Caco-2 (cell line): ENCODE measurements around the gene ARL6IP4. TPM values are rescaled to one million over a fixed set of nuclear protein-coding genes. Genes with fewer than 3 reads are reported as not detected.

Experiments
- BruUV-seq: library from RNA; stranded (reverse); fragments of 400-500 nt; replicated peaks from 2 replicates; lab custom pipeline; 2021; lab: Mats Ljungman, UMichigan
- CTCF ChIA-PET: fragments of 300-600 bp; sonication (Branson Sonifier 250); formaldehyde crosslinking; loops from one replicate; lab custom pipeline; 2022; ENCODE audit warnings: antibody characterized with exemption; lab: Charles Lee
- POLR2A ChIA-PET: fragments of 300-600 bp; sonication (Branson Sonifier 250); formaldehyde crosslinking; loops from one replicate; lab custom pipeline; 2022; ENCODE audit warnings: antibody characterized with exemption; lab: Charles Lee
- DNase-seq, 2 experiments: peaks; one replicate each; pipeline versions ENCODE4 v3.0.0 to v3.0.0-alpha.2; 2020 to 2022
- H3K27me3 ChIP-seq: replicated peaks from 2 replicates; pipeline ENCODE4 v1.6.0; 2011; ENCODE audit warnings: low read length; ENCODE audit not compliant: control insufficient read depth, insufficient read depth
- H3K36me3 ChIP-seq: 2 replicates; pipeline ENCODE4 v1.5.1; 2011; ENCODE audit warnings: low read length; ENCODE audit not compliant: control insufficient read depth, insufficient read depth
- H3K4me1 ChIP-seq: fragments of 250-450 bp; sonication (Bioruptor Pico); 2 replicates; pipeline ENCODE4 v1.5.1; 2020; ENCODE audit warnings: mild to moderate bottlenecking
- H3K4me3 ChIP-seq: 2 replicates; pipeline ENCODE4 v1.5.1; 2011; ENCODE audit warnings: low read depth, mild to moderate bottlenecking, control low read depth, low read length
- H3K9me3 ChIP-seq: fragments of 250-450 bp; sonication (Bioruptor Pico); 2 replicates; pipeline ENCODE4 v1.5.1; 2020; ENCODE audit warnings: mild to moderate bottlenecking, moderate library complexity
- H3K27ac Mint-ChIP-seq: one replicate; pipeline ENCODE4 v1.8.0; 2022; ENCODE audit warnings: mixed read lengths; ENCODE audit not compliant: unreplicated experiment
- H3K27me3 Mint-ChIP-seq: one replicate; pipeline ENCODE4 v1.8.0; 2022; ENCODE audit warnings: mixed read lengths; ENCODE audit not compliant: insufficient read depth, unreplicated experiment
- H3K36me3 Mint-ChIP-seq: one replicate; pipeline ENCODE4 v1.8.0; 2022; ENCODE audit warnings: mild to moderate bottlenecking, mixed read lengths; ENCODE audit not compliant: insufficient read depth, unreplicated experiment
- H3K4me1 Mint-ChIP-seq: one replicate; pipeline ENCODE4 v1.8.0; 2022; ENCODE audit warnings: low read depth, mixed read lengths; ENCODE audit not compliant: unreplicated experiment
- H3K4me3 Mint-ChIP-seq: one replicate; pipeline ENCODE4 v1.8.0; 2022; ENCODE audit warnings: mild to moderate bottlenecking, moderate library complexity, mixed read lengths; ENCODE audit not compliant: unreplicated experiment
- H3K9me3 Mint-ChIP-seq: one replicate; pipeline ENCODE4 v1.8.0; 2022; ENCODE audit warnings: mixed read lengths; ENCODE audit not compliant: unreplicated experiment
- intact Hi-C: fragments of 100-400 bp; cut with micrococcal nuclease; formaldehyde crosslinking; loops from one replicate; pipeline ENCODE4 v1.10.0; 2022; ENCODE audit not compliant: unreplicated experiment
- total RNA-seq: library from RNA; stranded (reverse); gene quantifications from 2 replicates; pipeline ENCODE4 v1.2.3, GENCODE V29; 2022
- TF ChIP-seq, protein P1 (sequence below), 2 experiments: fragments of 200-600 bp in 1 of 2; IDR thresholded peaks; 1 replicate in 1 of 2; 2 replicates in 1 of 2; pipeline versions ENCODE4 v1.5.1 to v1.8.0; 2011 to 2022; ENCODE audit warnings: antibody characterized with exemption in 1 of 2, control low read depth in 1 of 2, inconsistent platforms in 1 of 2, low read depth in 1 of 2, low read length in 1 of 2, mild to moderate bottlenecking in 1 of 2, moderate library complexity in 1 of 2; ENCODE audit not compliant: insufficient read depth in 1 of 2, severe bottlenecking in 1 of 2, unreplicated experiment in 1 of 2

The ARL6IP4 gene
- total RNA-seq, 1 experiment from 2014 or later, result 103 TPM

DNA sequence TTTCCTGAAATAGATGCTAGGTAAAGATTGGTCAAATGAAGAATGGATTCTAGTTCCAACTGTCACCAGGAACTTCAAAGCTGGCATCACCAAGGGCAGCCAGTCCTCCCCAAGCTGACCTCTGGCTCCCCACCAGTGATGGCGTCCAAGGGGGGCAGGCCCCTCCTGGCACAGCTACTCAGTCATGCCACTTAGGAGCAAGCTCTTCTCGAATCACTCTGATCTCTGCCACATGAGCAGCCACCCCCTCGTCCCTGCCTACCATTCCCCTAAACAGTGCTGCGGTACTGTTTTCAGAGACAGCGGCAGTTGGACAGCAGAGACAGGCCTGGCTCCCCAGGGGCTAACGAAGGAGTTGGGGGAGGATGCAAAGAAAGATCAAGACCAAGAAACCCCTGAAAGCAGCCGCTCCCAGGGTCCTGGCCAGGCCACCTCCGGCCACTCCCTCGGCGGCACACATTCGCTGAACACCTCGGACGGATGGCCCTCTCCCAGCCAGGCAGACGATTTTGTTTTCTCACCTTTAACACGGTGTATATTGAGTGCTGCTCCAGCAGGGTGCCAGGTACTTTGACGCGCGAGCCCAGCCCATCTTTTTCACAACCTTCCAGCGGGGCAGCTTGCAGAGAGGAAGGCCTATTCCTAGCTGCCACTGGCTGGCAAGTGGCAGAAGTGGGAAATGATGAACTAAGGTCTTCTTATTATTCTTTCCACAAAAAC is 47.4 kb downstream of the ARL6IP4 start:
- CTCF ChIA-PET, result no interaction called here
- Histone ChIP-seq H3K4me3 (no peak overlapping the region), H3K4me1 (no peaks in the 10 kb centered on the region), H3K9me3 (no peaks in the 10 kb centered on the region), H3K27me3 (no peaks in the 10 kb centered on the region), H3K36me3 (no peaks in the 10 kb centered on the region)
- TF ChIP-seq, protein P1, sequence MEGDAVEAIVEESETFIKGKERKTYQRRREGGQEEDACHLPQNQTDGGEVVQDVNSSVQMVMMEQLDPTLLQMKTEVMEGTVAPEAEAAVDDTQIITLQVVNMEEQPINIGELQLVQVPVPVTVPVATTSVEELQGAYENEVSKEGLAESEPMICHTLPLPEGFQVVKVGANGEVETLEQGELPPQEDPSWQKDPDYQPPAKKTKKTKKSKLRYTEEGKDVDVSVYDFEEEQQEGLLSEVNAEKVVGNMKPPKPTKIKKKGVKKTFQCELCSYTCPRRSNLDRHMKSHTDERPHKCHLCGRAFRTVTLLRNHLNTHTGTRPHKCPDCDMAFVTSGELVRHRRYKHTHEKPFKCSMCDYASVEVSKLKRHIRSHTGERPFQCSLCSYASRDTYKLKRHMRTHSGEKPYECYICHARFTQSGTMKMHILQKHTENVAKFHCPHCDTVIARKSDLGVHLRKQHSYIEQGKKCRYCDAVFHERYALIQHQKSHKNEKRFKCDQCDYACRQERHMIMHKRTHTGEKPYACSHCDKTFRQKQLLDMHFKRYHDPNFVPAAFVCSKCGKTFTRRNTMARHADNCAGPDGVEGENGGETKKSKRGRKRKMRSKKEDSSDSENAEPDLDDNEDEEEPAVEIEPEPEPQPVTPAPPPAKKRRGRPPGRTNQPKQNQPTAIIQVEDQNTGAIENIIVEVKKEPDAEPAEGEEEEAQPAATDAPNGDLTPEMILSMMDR (IDR thresholded peaks at IDR 0.05; ENCODE audit: insufficient read depth in 1 of 2, low read depth in 1 of 2, low read length in 1 of 2, severe bottlenecking in 1 of 2, unreplicated experiment in 1 of 2), result no peak
- no peak for DNase-seq
- Mint-ChIP-seq H3K9me3 (no peaks in the 10 kb centered on the region), H3K4me3 (no peak overlapping the region), H3K27ac (no peak overlapping the region), H3K4me1 (no peaks in the 10 kb centered on the region), H3K27me3 (no peaks in the 10 kb centered on the region), H3K36me3 (no peaks in the 10 kb centered on the region)
- intact Hi-C loops, result no loop called here
- POLR2A ChIA-PET, result no interaction called here
- BruUV-seq, result no TSS peak

DNA sequence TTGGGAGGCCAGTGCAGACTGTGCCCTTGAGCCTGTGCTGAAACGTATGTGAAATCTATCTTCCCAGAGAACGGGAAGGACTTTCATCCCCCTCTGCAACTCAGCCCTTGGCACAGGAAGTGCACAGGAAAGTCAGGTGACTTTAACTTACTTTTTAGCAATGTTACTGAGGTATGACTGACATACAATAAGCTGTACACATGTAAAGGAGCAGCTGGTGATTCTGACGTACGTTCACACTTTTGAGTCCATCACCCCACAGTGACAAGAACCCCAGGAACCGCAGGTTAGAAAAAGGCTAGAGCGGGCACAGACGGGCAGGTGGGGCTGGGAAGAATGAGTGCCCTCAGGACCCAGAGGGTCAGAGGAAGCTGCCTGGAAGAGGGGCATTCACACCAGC is 48.0 kb downstream of the ARL6IP4 start:
- intact Hi-C loops, result no loop called here
- Mint-ChIP-seq H3K36me3 (no peaks in the 10 kb centered on the region), H3K9me3 (no peaks in the 10 kb centered on the region), H3K4me3 (no peak overlapping the region), H3K27me3 (no peaks in the 10 kb centered on the region), H3K27ac (no peak overlapping the region), H3K4me1 (no peaks in the 10 kb centered on the region)
- no peaks in the 10 kb centered on the region for H3K9me3 ChIP-seq
- ChIA-PET CTCF (no interaction called here), POLR2A (no interaction called here)
- TF ChIP-seq, protein P1 (IDR thresholded peaks at IDR 0.05; ENCODE audit: insufficient read depth in 1 of 2, low read depth in 1 of 2, low read length in 1 of 2, severe bottlenecking in 1 of 2, unreplicated experiment in 1 of 2), result no peak
- no peaks in the 10 kb centered on the region for H3K4me1 ChIP-seq
- DNase-seq, result no peak
- H3K4me3 ChIP-seq, result no peak overlapping the region
- no peaks in the 10 kb centered on the region for H3K36me3 ChIP-seq
- H3K27me3 ChIP-seq, result no peaks in the 10 kb centered on the region
- no TSS peak for BruUV-seq

DNA sequence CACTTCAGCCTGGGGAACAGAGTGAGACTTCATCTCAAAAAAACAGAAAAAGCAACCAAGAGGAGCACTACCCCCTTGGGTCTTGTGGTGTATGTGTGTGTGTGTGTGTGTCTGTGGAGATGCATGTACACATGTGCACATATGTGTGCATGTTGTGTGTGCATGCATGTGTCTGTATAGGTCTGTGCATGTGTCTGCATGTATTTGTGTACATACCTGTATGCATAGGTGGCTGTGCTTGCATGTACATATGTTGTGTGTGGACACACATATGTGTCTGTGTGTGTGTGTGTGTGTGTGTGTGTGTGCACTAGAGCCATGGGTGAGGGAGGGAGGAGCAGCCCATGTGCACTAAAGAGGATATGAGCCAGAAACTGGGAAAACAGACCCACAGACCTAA is 49.1 kb downstream of the ARL6IP4 start:
- no peak overlapping the region for H3K27ac Mint-ChIP-seq
- TF ChIP-seq, protein P1 (IDR thresholded peaks at IDR 0.05; ENCODE audit: insufficient read depth in 1 of 2, low read depth in 1 of 2, low read length in 1 of 2, severe bottlenecking in 1 of 2, unreplicated experiment in 1 of 2), result no peak
- ChIA-PET POLR2A (no interaction called here), CTCF (no interaction called here)
- no TSS peak for BruUV-seq
- no peak for DNase-seq
- H3K4me3 ChIP-seq, result no peak overlapping the region
- H3K36me3 ChIP-seq, result no peaks in the 10 kb centered on the region
- no peak overlapping the region for H3K4me3 Mint-ChIP-seq
- H3K9me3 Mint-ChIP-seq, result no peaks in the 10 kb centered on the region
- H3K4me1 ChIP-seq, result no peaks in the 10 kb centered on the region
- H3K27me3 ChIP-seq, result no peaks in the 10 kb centered on the region
- intact Hi-C loops, result no loop called here
- H3K4me1 Mint-ChIP-seq, result no peaks in the 10 kb centered on the region
- no peaks in the 10 kb centered on the region for H3K27me3 Mint-ChIP-seq
- H3K9me3 ChIP-seq, result no peaks in the 10 kb centered on the region
- no peaks in the 10 kb centered on the region for H3K36me3 Mint-ChIP-seq
